ENCODE results near the gene VAV1. TPM values are rescaled to one million over a fixed set of nuclear protein-coding genes. Genes with fewer than 3 reads are reported as not detected.

VAV1 gene
- total and polyA plus RNA-seq, 2 of the 13 experiments (the other 11 are each of a cell fraction or from before 2014, with no cell fraction given), result not detected

DNA sequence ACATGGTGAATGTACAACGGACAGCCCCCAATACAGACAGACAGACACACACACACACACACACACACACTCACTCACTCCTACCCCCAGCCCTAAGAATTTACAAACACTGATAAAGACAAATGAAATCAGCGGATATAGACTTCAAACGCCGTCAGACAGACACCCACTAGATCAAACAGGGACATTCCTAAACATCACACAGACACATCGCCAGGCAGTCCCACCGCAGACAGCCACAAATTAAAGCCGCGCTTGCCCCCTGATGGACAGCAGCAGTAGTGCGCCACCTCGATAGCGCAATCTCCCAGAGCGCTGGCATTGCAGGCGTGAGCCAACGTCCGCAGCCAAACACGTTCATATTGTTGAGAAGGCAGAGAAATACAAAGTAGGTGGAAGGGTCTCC is 90.2 kb downstream of the VAV1 start (continued):
- TF ChIP-seq ZBTB25 (CRISPR knock-in tag; IDR thresholded peaks at IDR 0.05) (0 out of 2 replicates have a peak, but pooled peaks have one; percentile 6), CBX5 (CRISPR knock-in tag; IDR thresholded peaks at IDR 0.05; ENCODE audit: borderline replicate concordance) (peak; percentile 61; the same call in 1 of the 2 replicates), HMG20B (CRISPR knock-in tag; conservative IDR thresholded peaks at IDR 0.05) (no peak), HINFP (CRISPR knock-in tag; IDR thresholded peaks at IDR 0.05; ENCODE audit: low read depth) (peak; percentile 93), HIC2 (CRISPR knock-in tag; IDR thresholded peaks at IDR 0.05; ENCODE audit: low read depth) (no peak), FOSL2 (CRISPR knock-in tag; IDR thresholded peaks at IDR 0.05) (peak; percentile 39; the same call in 1 of the 2 replicates), ZFP41 (CRISPR knock-in tag; IDR thresholded peaks at IDR 0.05; ENCODE audit: borderline replicate concordance) (no peak), REL (CRISPR knock-in tag; conservative IDR thresholded peaks at IDR 0.05) (no peak), ZFY (CRISPR knock-in tag; IDR thresholded peaks at IDR 0.05) (no peak), ZFP36L1 (CRISPR knock-in tag; IDR thresholded peaks at IDR 0.05) (no peak), GFI1 (CRISPR knock-in tag; IDR thresholded peaks at IDR 0.05; ENCODE audit: borderline replicate concordance) (no peak), ZNF737 (CRISPR knock-in tag; IDR thresholded peaks at IDR 0.05; ENCODE audit: borderline replicate concordance) (no peak), ARNTL (CRISPR knock-in tag; IDR thresholded peaks at IDR 0.05) (no peak), ZNF687 (CRISPR knock-in tag; IDR thresholded peaks at IDR 0.05) (0 out of 2 replicates have a peak, but pooled peaks have one; percentile 37), RCOR2 (CRISPR knock-in tag; IDR thresholded peaks at IDR 0.05) (0 out of 2 replicates have a peak, but pooled peaks have one; percentile 26), ARHGAP35 (CRISPR knock-in tag; IDR thresholded peaks at IDR 0.05; ENCODE audit: borderline replicate concordance) (no peak), ARNT (IDR thresholded peaks at IDR 0.05) (no peak)
- TF ChIP-seq, protein P1, sequence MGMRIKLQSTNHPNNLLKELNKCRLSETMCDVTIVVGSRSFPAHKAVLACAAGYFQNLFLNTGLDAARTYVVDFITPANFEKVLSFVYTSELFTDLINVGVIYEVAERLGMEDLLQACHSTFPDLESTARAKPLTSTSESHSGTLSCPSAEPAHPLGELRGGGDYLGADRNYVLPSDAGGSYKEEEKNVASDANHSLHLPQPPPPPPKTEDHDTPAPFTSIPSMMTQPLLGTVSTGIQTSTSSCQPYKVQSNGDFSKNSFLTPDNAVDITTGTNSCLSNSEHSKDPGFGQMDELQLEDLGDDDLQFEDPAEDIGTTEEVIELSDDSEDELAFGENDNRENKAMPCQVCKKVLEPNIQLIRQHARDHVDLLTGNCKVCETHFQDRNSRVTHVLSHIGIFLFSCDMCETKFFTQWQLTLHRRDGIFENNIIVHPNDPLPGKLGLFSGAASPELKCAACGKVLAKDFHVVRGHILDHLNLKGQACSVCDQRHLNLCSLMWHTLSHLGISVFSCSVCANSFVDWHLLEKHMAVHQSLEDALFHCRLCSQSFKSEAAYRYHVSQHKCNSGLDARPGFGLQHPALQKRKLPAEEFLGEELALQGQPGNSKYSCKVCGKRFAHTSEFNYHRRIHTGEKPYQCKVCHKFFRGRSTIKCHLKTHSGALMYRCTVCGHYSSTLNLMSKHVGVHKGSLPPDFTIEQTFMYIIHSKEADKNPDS (CRISPR knock-in tag; IDR thresholded peaks at IDR 0.05), result no peak
